ENCODE results near the gene TRPM1. TPM values are rescaled to one million over a fixed set of nuclear protein-coding genes. Genes with fewer than 3 reads are reported as not detected.

The TRPM1 gene
- total and polyA plus RNA-seq, 5 donors from 2014 or later, result not detected

GRCh38 chr15:30974112-30974511 is 127.4 kb downstream of the TRPM1 start:
- Mint-ChIP-seq H3K27ac (no peak overlapping the region), H3K4me3 (no peak overlapping the region), H3K9me3 (no peaks in the 10 kb centered on the region), H3K4me1 (peaks cover 27 to 44% (median 32%) of the 10 kb centered on the region in 4 donors), H3K27me3 (no peaks in the 10 kb centered on the region), H3K36me3 (peaks cover 39% of the 10 kb centered on the region)
- Histone ChIP-seq H3K27ac (ENCODE audit: insufficient read depth, low read length, poor library complexity, severe bottlenecking) (no peak overlapping the region), H3K4me1 (ENCODE audit: control insufficient read depth, insufficient read depth, low read length, poor library complexity, severe bottlenecking) (peaks cover 5% of the 10 kb centered on the region), H3K9me3 (ENCODE audit: control insufficient read depth in 2 of 2, low read length in 2 of 2) (no peaks in the 10 kb centered on the region), H3K27me3 (ENCODE audit: control insufficient read depth, insufficient read depth, low read length) (no peaks in the 10 kb centered on the region), H3K4me3 (ENCODE audit: low read depth, low read length) (no peak overlapping the region), H3K36me3 (ENCODE audit: control insufficient read depth, insufficient read depth, low read length) (peaks cover 63% of the 10 kb centered on the region)
- ATAC-seq (ENCODE audit: low read depth in 2 of 2) (no peak), DNase-seq (no peak)

DNA sequence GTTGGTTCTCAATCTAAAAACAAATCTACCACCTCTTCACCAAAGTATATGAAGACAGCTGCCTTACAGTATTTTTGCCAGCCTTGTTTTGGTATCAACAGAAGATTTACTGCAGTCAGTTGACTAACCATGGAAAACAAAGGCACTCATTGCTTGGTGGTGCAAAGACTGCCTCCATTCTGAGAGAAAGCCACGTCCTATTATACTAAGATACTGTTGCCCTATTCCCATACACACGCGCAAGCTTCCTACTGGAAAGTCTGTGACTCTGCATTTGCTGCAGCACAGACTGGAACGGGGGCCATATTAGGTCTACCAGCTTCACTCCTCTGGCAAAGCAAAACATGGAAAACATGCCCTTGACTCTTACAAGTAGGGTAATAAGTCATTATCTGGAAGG is 128.1 kb downstream of the TRPM1 start:
- DNase-seq, result no peak
- ATAC-seq (ENCODE audit: low read depth in 2 of 2), result no peak
- Mint-ChIP-seq H3K36me3 (peaks cover 36% of the 10 kb centered on the region), H3K27ac (no peak overlapping the region), H3K4me3 (no peak overlapping the region), H3K27me3 (no peaks in the 10 kb centered on the region), H3K4me1 (peaks cover 23 to 38% (median 27%) of the 10 kb centered on the region in 4 donors), H3K9me3 (no peaks in the 10 kb centered on the region)
- H3K4me1 ChIP-seq (ENCODE audit: control insufficient read depth, insufficient read depth, low read length, poor library complexity, severe bottlenecking), result peaks cover 5% of the 10 kb centered on the region
- no peaks in the 10 kb centered on the region for H3K27me3 ChIP-seq (ENCODE audit: control insufficient read depth, insufficient read depth, low read length)
- H3K9me3 ChIP-seq (ENCODE audit: control insufficient read depth in 2 of 2, low read length in 2 of 2), result no peaks in the 10 kb centered on the region
- H3K4me3 ChIP-seq (ENCODE audit: low read depth, low read length), result no peak overlapping the region
- H3K36me3 ChIP-seq (ENCODE audit: control insufficient read depth, insufficient read depth, low read length), result peaks cover 69% of the 10 kb centered on the region
- H3K27ac ChIP-seq (ENCODE audit: insufficient read depth, low read length, poor library complexity, severe bottlenecking), result no peak overlapping the region

GRCh38 chr15:30969724-30970123 is 131.8 kb downstream of the TRPM1 start:
- Histone ChIP-seq H3K4me1 (ENCODE audit: control insufficient read depth, insufficient read depth, low read length, poor library complexity, severe bottlenecking) (no peaks in the 10 kb centered on the region), H3K4me3 (ENCODE audit: low read depth, low read length) (no peak overlapping the region), H3K27me3 (ENCODE audit: control insufficient read depth, insufficient read depth, low read length) (no peaks in the 10 kb centered on the region), H3K36me3 (ENCODE audit: control insufficient read depth, insufficient read depth, low read length) (peaks cover 76% of the 10 kb centered on the region), H3K27ac (ENCODE audit: insufficient read depth, low read length, poor library complexity, severe bottlenecking) (no peak overlapping the region), H3K9me3 (ENCODE audit: control insufficient read depth in 2 of 2, low read length in 2 of 2) (no peaks in the 10 kb centered on the region)
- H3K4me1 Mint-ChIP-seq, result peaks cover 24 to 33% (median 26%) of the 10 kb centered on the region in 4 donors
- no peaks in the 10 kb centered on the region for H3K9me3 Mint-ChIP-seq
- no peak for DNase-seq
- peak overlapping the region; percentile 13 to 81 (median 19) for H3K27ac Mint-ChIP-seq
- no peaks in the 10 kb centered on the region for H3K27me3 Mint-ChIP-seq
- no peak for ATAC-seq (ENCODE audit: low read depth in 2 of 2)
- H3K4me3 Mint-ChIP-seq, result no peak overlapping the region
- H3K36me3 Mint-ChIP-seq, result peaks cover 46% of the 10 kb centered on the region

- Mint-ChIP-seq H3K4me3 (no peak overlapping the region), H3K27me3 (no peaks in the 10 kb centered on the region), H3K36me3 (peaks cover 29% of the 10 kb centered on the region), H3K27ac (peak overlapping the region in 1 of 3 donors; percentile 11), H3K9me3 (no peaks in the 10 kb centered on the region), H3K4me1 (peaks cover 12 to 27% (median 19%) of the 10 kb centered on the region in 4 donors)
- no peak for DNase-seq
- no peaks in the 10 kb centered on the region for H3K9me3 ChIP-seq (ENCODE audit: control insufficient read depth in 2 of 2, low read length in 2 of 2)
- H3K4me1 ChIP-seq (ENCODE audit: control insufficient read depth, insufficient read depth, low read length, poor library complexity, severe bottlenecking), result peaks cover 3% of the 10 kb centered on the region
- H3K27me3 ChIP-seq (ENCODE audit: control insufficient read depth, insufficient read depth, low read length), result no peaks in the 10 kb centered on the region
- no peak overlapping the region for H3K4me3 ChIP-seq (ENCODE audit: low read depth, low read length)
- no peak for ATAC-seq (ENCODE audit: low read depth in 2 of 2)
- H3K36me3 ChIP-seq (ENCODE audit: control insufficient read depth, insufficient read depth, low read length), result peaks cover 63% of the 10 kb centered on the region
- H3K27ac ChIP-seq (ENCODE audit: insufficient read depth, low read length, poor library complexity, severe bottlenecking), result no peak overlapping the region
These were observed 137.8 kb downstream of the TRPM1 start for GRCh38 chr15:30963681-30964080.

GRCh38 chr15:30962659-30963058 is 138.9 kb downstream of the TRPM1 start:
- peaks cover 36% of the 10 kb centered on the region for H3K36me3 Mint-ChIP-seq

GRCh38 chr15:30962079-30962478 is 139.4 kb downstream of the TRPM1 start:
- Mint-ChIP-seq H3K36me3 (peaks cover 42% of the 10 kb centered on the region), H3K4me1 (peaks cover 12 to 23% (median 19%) of the 10 kb centered on the region in 4 donors), H3K27me3 (no peaks in the 10 kb centered on the region), H3K27ac (peak overlapping the region in 2 of 3 donors; percentile 6 to 65), H3K9me3 (no peaks in the 10 kb centered on the region), H3K4me3 (no peak overlapping the region)
- Histone ChIP-seq H3K27ac (ENCODE audit: insufficient read depth, low read length, poor library complexity, severe bottlenecking) (no peak overlapping the region), H3K4me1 (ENCODE audit: control insufficient read depth, insufficient read depth, low read length, poor library complexity, severe bottlenecking) (peaks cover 3% of the 10 kb centered on the region), H3K9me3 (ENCODE audit: control insufficient read depth in 2 of 2, low read length in 2 of 2) (no peaks in the 10 kb centered on the region), H3K4me3 (ENCODE audit: low read depth, low read length) (no peak overlapping the region), H3K27me3 (ENCODE audit: control insufficient read depth, insufficient read depth, low read length) (no peaks in the 10 kb centered on the region), H3K36me3 (ENCODE audit: control insufficient read depth, insufficient read depth, low read length) (peaks cover 71% of the 10 kb centered on the region)
- DNase-seq, result no peak
- ATAC-seq (ENCODE audit: low read depth in 2 of 2), result no peak

More at GRCh38 chr15:30962659-30963058, 138.9 kb downstream of the TRPM1 start:
- no peak overlapping the region for H3K27ac ChIP-seq (ENCODE audit: insufficient read depth, low read length, poor library complexity, severe bottlenecking)
- ATAC-seq (ENCODE audit: low read depth in 2 of 2) (no peak), DNase-seq (peak in 1 of 3 donors; percentile 29)
- no peaks in the 10 kb centered on the region for H3K27me3 ChIP-seq (ENCODE audit: control insufficient read depth, insufficient read depth, low read length)
- H3K27ac Mint-ChIP-seq, result peak overlapping the region; percentile 6 to 74 (median 65)
- no peaks in the 10 kb centered on the region for H3K9me3 ChIP-seq (ENCODE audit: control insufficient read depth in 2 of 2, low read length in 2 of 2)
- no peak overlapping the region for H3K4me3 ChIP-seq (ENCODE audit: low read depth, low read length)
- H3K36me3 ChIP-seq (ENCODE audit: control insufficient read depth, insufficient read depth, low read length), result peaks cover 65% of the 10 kb centered on the region
- no peak overlapping the region for H3K4me3 Mint-ChIP-seq
- no peaks in the 10 kb centered on the region for H3K9me3 Mint-ChIP-seq
- H3K4me1 Mint-ChIP-seq, result peaks cover 12 to 25% (median 19%) of the 10 kb centered on the region in 4 donors
- H3K4me1 ChIP-seq (ENCODE audit: control insufficient read depth, insufficient read depth, low read length, poor library complexity, severe bottlenecking), result peaks cover 3% of the 10 kb centered on the region
- no peaks in the 10 kb centered on the region for H3K27me3 Mint-ChIP-seq

DNA sequence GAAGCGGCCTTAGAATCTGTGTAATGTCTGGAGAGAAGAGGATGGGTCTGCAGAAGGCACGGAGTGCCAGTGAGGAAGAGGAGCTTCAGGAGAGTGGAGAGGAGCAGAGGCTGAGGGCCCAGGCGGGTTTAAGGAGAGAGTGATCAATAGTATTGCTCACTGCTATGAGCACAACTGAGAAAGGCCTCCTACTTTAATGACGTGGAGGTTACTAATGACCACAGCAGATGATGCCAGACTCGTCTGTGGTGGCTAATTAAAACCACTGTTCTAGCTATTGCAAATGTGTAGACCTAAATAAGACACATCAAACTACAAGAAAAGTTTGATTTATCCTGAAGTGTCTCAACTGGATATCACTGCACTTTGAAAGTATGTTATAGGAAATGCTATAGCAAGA is 143.3 kb downstream of the TRPM1 start:
- DNase-seq (no peak), ATAC-seq (ENCODE audit: low read depth in 2 of 2) (no peak)
- H3K9me3 ChIP-seq (ENCODE audit: control insufficient read depth in 2 of 2, low read length in 2 of 2), result no peaks in the 10 kb centered on the region
- H3K4me3 Mint-ChIP-seq, result no peak overlapping the region
- H3K27me3 ChIP-seq (ENCODE audit: control insufficient read depth, insufficient read depth, low read length), result no peaks in the 10 kb centered on the region
- peaks cover 3% of the 10 kb centered on the region for H3K4me1 ChIP-seq (ENCODE audit: control insufficient read depth, insufficient read depth, low read length, poor library complexity, severe bottlenecking)
- no peaks in the 10 kb centered on the region for H3K27me3 Mint-ChIP-seq
- peaks cover 51% of the 10 kb centered on the region for H3K36me3 Mint-ChIP-seq
- peaks cover 76% of the 10 kb centered on the region for H3K36me3 ChIP-seq (ENCODE audit: control insufficient read depth, insufficient read depth, low read length)
- no peak overlapping the region for H3K4me3 ChIP-seq (ENCODE audit: low read depth, low read length)
- no peak overlapping the region for H3K27ac ChIP-seq (ENCODE audit: insufficient read depth, low read length, poor library complexity, severe bottlenecking)
- H3K9me3 Mint-ChIP-seq, result peaks cover 0 to 1% (median 0%) of the 10 kb centered on the region in 7 donors
- peak overlapping the region in 2 of 3 donors; percentile 3 to 83 for H3K27ac Mint-ChIP-seq
- peaks cover 0 to 14% (median 10%) of the 10 kb centered on the region in 4 donors for H3K4me1 Mint-ChIP-seq
